Omental fat pad (tissue), 4 donors: Measurements from ENCODE around the gene ADCY2. TPM values are rescaled to one million over a fixed set of nuclear protein-coding genes. Genes with fewer than 3 reads are reported as not detected.

Experiments
- ATAC-seq: fragments of 150-250 bp; one replicate; pipeline ENCODE4 v1.9.1; 2016; ENCODE audit warnings: mild to moderate bottlenecking, moderate library complexity; ENCODE audit not compliant: low FRiP score
- DNase-seq: peaks from one replicate; pipeline ENCODE4 v3.0.0-alpha.2; 2019; ENCODE audit warnings: low spot score
- CTCF ChIP-seq, 3 donors: fragments of 450-650 bp; IDR thresholded peaks; one replicate each; pipeline ENCODE4 v1.5.1; 2016 to 2017; ENCODE audit warnings: antibody characterized with exemption in 3 of 3, mild to moderate bottlenecking in 3 of 3, moderate library complexity in 2 of 3
- total RNA-seq, 4 donors: library from RNA; depleted of rRNA; stranded (reverse); fragments of >200 nt; gene quantifications; one replicate each; pipeline ENCODE4 v1.1.0, GENCODE V29; 2016

The ADCY2 gene
- total RNA-seq, 4 donors from 2014 or later = 1.1 to 2.4 (median 1.7) TPM

DNA sequence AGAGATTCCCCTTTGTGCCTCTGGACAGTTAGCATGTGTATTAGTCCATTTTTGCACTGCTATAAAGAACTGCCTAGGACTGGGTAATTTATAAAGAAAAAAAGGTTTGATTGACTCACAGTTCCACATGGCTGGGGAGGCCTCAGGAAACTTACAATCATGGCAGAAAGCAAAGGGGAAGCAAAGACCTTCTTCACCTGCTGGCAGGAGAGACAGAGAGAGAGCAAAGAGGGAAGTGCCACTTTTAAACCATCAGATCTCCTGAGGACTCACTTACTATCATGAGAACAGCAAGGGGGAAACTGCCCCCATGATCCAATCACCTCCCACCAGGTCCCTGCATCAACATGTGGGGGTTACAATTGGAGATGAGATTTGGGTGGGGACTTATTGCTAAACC is 449.0 kb downstream of the ADCY2 start:
- ATAC-seq = no peak
- TF ChIP-seq CTCF (IDR thresholded peaks at IDR 0.05) = no peak
- no peak for DNase-seq

- TF ChIP-seq CTCF (IDR thresholded peaks at IDR 0.05) = no peak
- ATAC-seq = no peak
- no peak for DNase-seq
Measured at GRCh38 chr5:7845557-7845956, 449.6 kb downstream of the ADCY2 start.

DNA sequence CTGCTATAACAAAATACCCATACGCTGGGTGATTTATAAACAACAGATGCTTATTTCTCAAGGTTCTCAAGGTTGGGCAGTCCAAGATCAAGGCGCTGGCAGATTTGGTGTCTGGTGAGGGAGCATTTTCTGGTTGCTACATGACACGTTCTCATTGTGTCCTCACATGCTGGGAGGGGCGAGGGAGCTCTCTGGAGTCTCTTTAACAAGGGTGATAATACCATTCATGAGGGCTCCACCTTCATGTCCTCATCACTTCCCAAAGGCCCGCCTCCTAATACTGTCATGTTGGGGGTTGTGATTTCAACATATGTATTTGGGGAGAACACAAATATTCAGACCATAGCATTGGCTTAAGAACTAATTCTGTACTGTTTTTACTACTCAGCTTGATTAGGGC is 450.4 kb downstream of the ADCY2 start:
- no peak for DNase-seq
- no peak for ATAC-seq
- TF ChIP-seq CTCF (IDR thresholded peaks at IDR 0.05) = no peak

DNA sequence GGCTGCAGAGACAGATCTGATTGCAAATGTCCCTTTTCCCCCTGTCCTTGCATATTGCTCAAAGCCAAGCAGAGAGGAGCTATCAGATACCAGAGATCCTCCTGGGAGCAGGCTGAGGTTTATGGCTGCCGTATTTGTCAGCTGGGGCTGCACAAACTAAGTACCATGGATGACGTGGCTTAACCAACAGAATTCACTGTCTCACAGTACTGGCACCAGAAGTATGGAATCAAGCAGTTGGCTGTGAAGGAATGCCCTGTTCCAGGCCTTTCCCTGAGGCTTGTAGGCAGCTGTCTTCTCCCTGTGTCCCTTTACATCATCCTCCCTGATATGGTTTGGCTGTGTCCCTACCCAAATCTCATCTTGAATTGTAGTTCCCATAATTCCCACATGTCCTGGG is 452.4 kb downstream of the ADCY2 start:
- no peak for TF ChIP-seq CTCF (IDR thresholded peaks at IDR 0.05)
- no peak for ATAC-seq
- DNase-seq = no peak

GRCh38 chr5:7849681-7850394 is 453.9 kb downstream of the ADCY2 start:
- TF ChIP-seq CTCF (IDR thresholded peaks at IDR 0.05) = no peak
- DNase-seq = no peak
- ATAC-seq = peak; percentile 58

- DNase-seq (no peak), ATAC-seq (peak; percentile 81)
- TF ChIP-seq CTCF (IDR thresholded peaks at IDR 0.05) = no peak
Measured at GRCh38 chr5:7850395-7851239, 454.7 kb downstream of the ADCY2 start, which contains the start of gene CFAP90. TSS of gene CFAP90 (minus strand) at chr5:7851133. CDS start at chr5:7851021, 112 bp downstream.
